HEK293T (cell line): ENCODE results near the gene SPEM2.

Experiments used
- BHLHE40 ChIP-seq: fragments of 450-650 bp; IDR thresholded peaks from 2 replicates; pipeline ENCODE4 v1.6.1; 2016; ENCODE audit warnings: mild to moderate bottlenecking, moderate library complexity, borderline replicate concordance
- CTBP1 ChIP-seq: fragments of 450-650 bp; IDR thresholded peaks from 2 replicates; pipeline ENCODE4 v1.6.1; 2016; ENCODE audit warnings: borderline replicate concordance
- ELF4 ChIP-seq: fragments of 450-650 bp; IDR thresholded peaks from 2 replicates; pipeline ENCODE4 v1.6.1; 2017; ENCODE audit warnings: antibody characterized with exemption
- FOXA1 ChIP-seq: fragments of 450-650 bp; IDR thresholded peaks from 2 replicates; pipeline ENCODE4 v1.6.1; 2016; ENCODE audit warnings: mild to moderate bottlenecking
- FOXK2 ChIP-seq: fragments of 450-650 bp; IDR thresholded peaks from 2 replicates; pipeline ENCODE4 v1.6.1; 2016; ENCODE audit warnings: mild to moderate bottlenecking
- FOXM1 ChIP-seq: fragments of 450-650 bp; IDR thresholded peaks from 2 replicates; pipeline ENCODE4 v1.6.1; 2017; ENCODE audit warnings: mild to moderate bottlenecking, borderline replicate concordance
- LEF1 ChIP-seq: fragments of 450-650 bp; IDR thresholded peaks from 2 replicates; pipeline ENCODE4 v1.6.1; 2017; ENCODE audit warnings: mild to moderate bottlenecking, borderline replicate concordance
- NFRKB ChIP-seq: fragments of 450-650 bp; IDR thresholded peaks from 2 replicates; pipeline ENCODE4 v1.6.1; 2016; ENCODE audit warnings: mild to moderate bottlenecking, moderate library complexity
- PKNOX1 ChIP-seq: fragments of 450-650 bp; IDR thresholded peaks from 2 replicates; pipeline ENCODE4 v1.6.1; 2016
- SP1 ChIP-seq: fragments of 450-650 bp; IDR thresholded peaks from 2 replicates; pipeline ENCODE4 v1.6.1; 2017
- SUZ12 ChIP-seq: fragments of 450-650 bp; IDR thresholded peaks from 2 replicates; pipeline ENCODE4 v1.6.1; 2016; ENCODE audit warnings: mild to moderate bottlenecking
- TARDBP ChIP-seq: fragments of 450-650 bp; IDR thresholded peaks from 2 replicates; pipeline ENCODE4 v1.6.1; 2016
- ZNF384 ChIP-seq: fragments of 450-650 bp; IDR thresholded peaks from 2 replicates; pipeline ENCODE4 v1.6.1; 2016

GRCh38 chr17:7403043-7403726, 22.2 kb upstream of the SPEM2 start:
- TF ChIP-seq FOXA1 (no peak), SP1 (no peak), BHLHE40 (no peak), TARDBP (no peak), FOXK2 (no peak), LEF1 (no peak), SUZ12 (no peak), FOXM1 (no peak), ELF4 (no peak), NFRKB (no peak), ZNF384 (no peak), CTBP1 (no peak), PKNOX1 (no peak)
